Kidney (tissue), 14 donors: Measurements from ENCODE around the gene SCAF4. TPM values are rescaled to one million over a fixed set of nuclear protein-coding genes. Genes with fewer than 3 reads are reported as not detected.

ENCODE experiments used
- DNase-seq, 5 donors: peaks; one replicate each; pipeline ENCODE4 v3.0.0-alpha.2; 2013 to 2020
- FAIRE-seq: peaks from 2 replicates; lab custom pipeline; 2012; peaks lifted over from hg19 to GRCh38; lab: Jason Lieb, UNC
- H3K27ac ChIP-seq, 2 donors: one replicate each; pipeline ENCODE4 v1.7.0; 2013; ENCODE audit warnings: low read depth in 2 of 2, low read length in 2 of 2, inconsistent platforms in 1 of 2
- H3K27me3 ChIP-seq: one replicate; pipeline ENCODE4 v1.7.1; 2013; ENCODE audit warnings: low read length, inconsistent platforms; ENCODE audit not compliant: control insufficient read depth, insufficient read depth
- H3K36me3 ChIP-seq, 3 donors: one replicate each; pipeline versions ENCODE4 v1.7.0 to v1.7.1; 2013; ENCODE audit warnings: low read length in 3 of 3, control low read depth in 1 of 3, inconsistent platforms in 1 of 3; ENCODE audit not compliant: insufficient read depth in 3 of 3, control insufficient read depth in 2 of 3
- H3K4me1 ChIP-seq, 3 donors: one replicate each; pipeline versions ENCODE4 v1.7.0 to v1.7.1; 2013; ENCODE audit warnings: low read length in 3 of 3, inconsistent platforms in 1 of 3, low read depth in 1 of 3; ENCODE audit not compliant: control insufficient read depth in 2 of 3, insufficient read depth in 2 of 3
- H3K4me3 ChIP-seq, 3 donors: one replicate each; pipeline versions ENCODE4 v1.7.0 to v1.8.1; 2013; ENCODE audit warnings: low read length in 3 of 3, control low read depth in 1 of 3, inconsistent platforms in 1 of 3
- H3K9ac ChIP-seq, 3 donors: one replicate each; pipeline versions ENCODE4 v1.7.0 to v1.7.1; 2013; ENCODE audit warnings: low read length in 3 of 3, control low read depth in 1 of 3, inconsistent platforms in 1 of 3
- H3K9me3 ChIP-seq, 3 donors: one replicate each; pipeline versions ENCODE4 v1.7.0 to v1.7.1; 2013; ENCODE audit warnings: low read length in 3 of 3, control low read depth in 1 of 3, inconsistent platforms in 1 of 3; ENCODE audit not compliant: control insufficient read depth in 2 of 3, insufficient read depth in 1 of 3
- intact Hi-C: fragments of 100-400 bp; cut with DNase I; formaldehyde crosslinking; loops from one replicate; pipeline ENCODE4 v1.11.1; 2022
- polyA plus RNA-seq: library from polyadenylated mRNA; stranded (reverse); fragments of 350-450 nt; fragmentation: Illumina TruSeq; extraction: RNeasy Lipid Tissue Mini Kit (QIAGEN cat#74804); gene quantifications from one replicate; pipeline ENCODE4 v1.2.3, GENCODE V29; 2014; ENCODE audit warnings: low read depth, low replicate concordance; ENCODE audit not compliant: insufficient read depth
- total RNA-seq: library from RNA; stranded (reverse); fragmentation: NEBNext Ultra II Directional; extraction: Animal tissue kit (Norgen Biotek cat#: 25700); gene quantifications from one replicate; pipeline ENCODE4 v1.2.1, GENCODE V29; 2021
- TF ChIP-seq, protein P1 (sequence below): IDR thresholded peaks from 3 replicates; pipeline ENCODE4 v1.5.1; 2012; ENCODE audit warnings: mild to moderate bottlenecking, moderate library complexity, borderline replicate concordance; ENCODE audit not compliant: insufficient read depth; ENCODE audit errors: extremely low read depth
- donor health status: control.
- donor health status: control.
- donor health status: control.
- donor health status: control.
- donor health status: control.
- donor health status: DM: yes; HTN: yes; CAD: no.
- donor health status: Normal renal cell carcinoma (clear cell type).

SCAF4 gene
- total and polyA plus RNA-seq, 2 donors from 2014 or later, result 7.4 to 30.6 TPM

DNA sequence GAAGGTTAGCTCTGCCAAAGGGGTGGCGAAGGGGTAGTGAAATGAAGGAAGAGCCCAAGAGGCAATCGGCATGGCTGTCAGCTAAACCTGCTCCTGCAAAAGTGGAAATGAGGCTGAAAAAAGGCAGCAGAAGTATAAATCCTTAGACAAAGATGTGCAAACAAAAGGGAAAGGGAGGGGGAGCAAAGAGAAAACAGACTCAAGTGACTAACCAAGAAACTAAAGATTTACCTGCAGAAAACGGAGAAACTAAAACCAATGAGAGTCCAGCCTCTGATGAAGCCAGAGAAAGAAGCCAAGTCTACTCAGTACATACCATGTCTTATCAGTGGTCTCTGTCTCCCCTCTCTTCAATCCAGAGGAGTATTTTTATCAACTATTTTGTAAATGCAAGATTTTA is 25.4 kb downstream of the SCAF4 start:
- Histone ChIP-seq H3K4me1 (no peaks in the 10 kb centered on the region), H3K9ac (no peak overlapping the region), H3K4me3 (no peak overlapping the region), H3K36me3 (peaks cover 0 to 6% (median 6%) of the 10 kb centered on the region in 3 donors), H3K9me3 (no peaks in the 10 kb centered on the region), H3K27me3 (no peaks in the 10 kb centered on the region), H3K27ac (no peak overlapping the region)
- intact Hi-C loops, result no loop called here
- DNase-seq (no peak), FAIRE-seq (no peak)
- TF ChIP-seq, protein P1, sequence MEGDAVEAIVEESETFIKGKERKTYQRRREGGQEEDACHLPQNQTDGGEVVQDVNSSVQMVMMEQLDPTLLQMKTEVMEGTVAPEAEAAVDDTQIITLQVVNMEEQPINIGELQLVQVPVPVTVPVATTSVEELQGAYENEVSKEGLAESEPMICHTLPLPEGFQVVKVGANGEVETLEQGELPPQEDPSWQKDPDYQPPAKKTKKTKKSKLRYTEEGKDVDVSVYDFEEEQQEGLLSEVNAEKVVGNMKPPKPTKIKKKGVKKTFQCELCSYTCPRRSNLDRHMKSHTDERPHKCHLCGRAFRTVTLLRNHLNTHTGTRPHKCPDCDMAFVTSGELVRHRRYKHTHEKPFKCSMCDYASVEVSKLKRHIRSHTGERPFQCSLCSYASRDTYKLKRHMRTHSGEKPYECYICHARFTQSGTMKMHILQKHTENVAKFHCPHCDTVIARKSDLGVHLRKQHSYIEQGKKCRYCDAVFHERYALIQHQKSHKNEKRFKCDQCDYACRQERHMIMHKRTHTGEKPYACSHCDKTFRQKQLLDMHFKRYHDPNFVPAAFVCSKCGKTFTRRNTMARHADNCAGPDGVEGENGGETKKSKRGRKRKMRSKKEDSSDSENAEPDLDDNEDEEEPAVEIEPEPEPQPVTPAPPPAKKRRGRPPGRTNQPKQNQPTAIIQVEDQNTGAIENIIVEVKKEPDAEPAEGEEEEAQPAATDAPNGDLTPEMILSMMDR, result no peak

DNA sequence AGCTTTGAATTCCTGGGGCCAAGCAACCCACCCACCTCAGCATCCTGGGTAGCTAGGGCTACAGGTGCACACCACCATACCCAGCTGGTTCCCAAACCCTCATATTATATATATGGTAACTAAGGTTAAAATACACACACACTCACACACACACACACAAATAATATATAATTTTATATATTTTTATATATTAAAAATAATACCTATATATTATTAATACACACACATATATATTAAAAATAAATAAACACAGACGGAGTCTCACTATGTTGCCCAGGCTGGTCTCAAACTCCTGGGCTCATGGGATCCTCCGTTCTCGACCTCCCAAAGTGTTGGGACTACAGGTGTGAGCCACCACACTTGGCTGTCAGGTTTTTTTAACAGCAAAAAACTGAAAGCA is 31.9 kb downstream of the SCAF4 start:
- no peak for FAIRE-seq
- no peak overlapping the region for H3K27ac ChIP-seq
- H3K36me3 ChIP-seq, result peaks cover 3 to 29% (median 14%) of the 10 kb centered on the region in 3 donors
- no peak overlapping the region for H3K4me3 ChIP-seq
- intact Hi-C loops, result no loop called here
- no peaks in the 10 kb centered on the region for H3K27me3 ChIP-seq
- no peak for DNase-seq
- no peak overlapping the region for H3K9ac ChIP-seq
- H3K9me3 ChIP-seq, result no peaks in the 10 kb centered on the region
- TF ChIP-seq, protein P1, result no peak
- H3K4me1 ChIP-seq, result no peaks in the 10 kb centered on the region

DNA sequence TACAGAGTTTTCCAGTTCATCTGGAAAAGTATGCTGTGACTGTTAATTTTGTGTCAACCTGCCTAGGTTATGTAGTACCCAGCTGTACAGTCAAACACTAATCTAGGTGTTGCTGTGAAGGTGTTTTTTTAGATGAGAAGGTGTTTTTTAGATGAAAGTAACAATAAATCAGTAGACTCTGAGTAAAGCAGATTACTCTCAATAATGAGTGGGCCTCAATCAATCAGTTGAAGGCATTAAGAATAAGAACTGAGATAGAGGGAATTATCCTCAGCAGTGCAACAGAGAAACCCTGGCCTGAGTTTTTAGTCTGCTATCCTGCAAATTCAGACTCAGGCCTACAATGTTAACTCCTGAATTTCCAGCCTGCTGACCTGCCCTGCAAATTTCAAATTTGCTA is 33.5 kb downstream of the SCAF4 start:
- H3K4me1 ChIP-seq, result no peaks in the 10 kb centered on the region
- TF ChIP-seq, protein P1, result no peak
- DNase-seq (no peak), FAIRE-seq (no peak)
- H3K4me3 ChIP-seq, result no peak overlapping the region
- peaks cover 3 to 42% (median 14%) of the 10 kb centered on the region in 3 donors for H3K36me3 ChIP-seq
- H3K27ac ChIP-seq, result no peak overlapping the region
- H3K9ac ChIP-seq, result no peak overlapping the region
- H3K27me3 ChIP-seq, result no peaks in the 10 kb centered on the region
- no peaks in the 10 kb centered on the region for H3K9me3 ChIP-seq
- intact Hi-C loops, result no loop called here

DNA sequence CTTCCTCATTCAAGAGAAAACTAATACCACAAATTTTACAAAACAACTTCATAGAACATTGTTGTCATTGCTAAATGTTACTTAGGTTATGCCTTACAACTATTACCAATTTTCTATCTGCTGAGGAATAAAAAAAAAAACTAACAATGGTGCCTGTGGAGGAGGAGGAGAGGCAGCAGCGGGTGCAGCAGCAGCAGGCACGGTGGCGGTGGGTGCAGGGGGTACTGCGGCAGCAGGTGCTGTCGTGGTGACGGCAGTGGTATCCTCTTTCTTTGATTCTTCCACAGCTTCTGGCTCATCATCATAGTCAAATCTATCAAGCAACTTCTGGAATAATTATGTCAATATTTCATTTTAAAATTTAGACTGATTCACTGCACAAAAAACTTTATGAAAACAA is 35.5 kb downstream of the SCAF4 start:
- H3K9me3 ChIP-seq, result no peaks in the 10 kb centered on the region
- no peak overlapping the region for H3K27ac ChIP-seq
- H3K27me3 ChIP-seq, result no peaks in the 10 kb centered on the region
- intact Hi-C loops, result no loop called here
- TF ChIP-seq, protein P1, result no peak
- no peak for FAIRE-seq
- DNase-seq, result no peak
- no peaks in the 10 kb centered on the region for H3K4me1 ChIP-seq
- H3K36me3 ChIP-seq, result peaks cover 3 to 52% (median 15%) of the 10 kb centered on the region in 3 donors
- H3K4me3 ChIP-seq, result no peak overlapping the region
- no peak overlapping the region for H3K9ac ChIP-seq
